ENCODE data around the gene BCL3.
A peak's percentile ranks its signal among the peaks of the same experiment; 100 is the strongest.

The BCL3 gene

GRCh38 chr19:44744871-44745332 lies 3.6 kb upstream of the BCL3 start:
- no peak for DNase-seq

- DNase-seq = peak; percentile 21
These were observed 3.1 kb upstream of the BCL3 start for GRCh38 chr19:44745341-44745831.

DNA sequence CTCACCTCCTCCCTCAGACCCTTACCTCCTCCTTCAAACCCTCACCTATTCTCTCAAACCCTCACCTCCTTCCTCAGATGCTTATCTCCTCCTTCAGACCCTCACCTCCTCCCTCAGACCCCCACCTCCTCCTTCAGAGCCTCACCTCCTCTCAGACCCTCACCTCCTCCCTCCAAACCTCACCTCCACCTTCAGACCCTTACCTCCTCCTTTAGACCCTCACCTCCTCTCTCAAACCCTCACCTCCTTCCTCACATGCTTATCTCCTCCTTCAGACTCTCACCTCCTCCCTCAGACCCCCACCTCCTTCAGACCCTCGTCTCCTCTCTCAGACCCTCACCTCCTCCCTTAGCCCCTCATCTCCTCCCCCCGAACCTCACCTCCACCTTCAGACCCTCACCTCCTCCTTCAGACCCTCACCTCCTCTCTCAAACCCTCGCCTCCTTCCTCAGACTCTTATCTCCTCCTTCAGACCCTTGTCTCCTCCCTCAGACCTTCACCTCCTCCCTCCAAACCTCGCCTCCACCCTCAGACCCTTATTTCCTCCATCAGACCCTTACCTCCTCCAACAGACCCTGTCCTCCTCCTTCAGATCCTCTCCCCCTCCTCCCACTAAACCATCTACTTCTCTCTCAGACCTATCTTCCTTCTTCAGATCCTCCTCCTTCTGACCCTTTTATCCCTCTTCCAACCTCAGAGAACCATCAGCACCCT lies 2.5 kb upstream of the BCL3 start:
- no peak for DNase-seq

- DNase-seq = no peak
These were observed 1.9 kb upstream of the BCL3 start for GRCh38 chr19:44746616-44746945.

DNA sequence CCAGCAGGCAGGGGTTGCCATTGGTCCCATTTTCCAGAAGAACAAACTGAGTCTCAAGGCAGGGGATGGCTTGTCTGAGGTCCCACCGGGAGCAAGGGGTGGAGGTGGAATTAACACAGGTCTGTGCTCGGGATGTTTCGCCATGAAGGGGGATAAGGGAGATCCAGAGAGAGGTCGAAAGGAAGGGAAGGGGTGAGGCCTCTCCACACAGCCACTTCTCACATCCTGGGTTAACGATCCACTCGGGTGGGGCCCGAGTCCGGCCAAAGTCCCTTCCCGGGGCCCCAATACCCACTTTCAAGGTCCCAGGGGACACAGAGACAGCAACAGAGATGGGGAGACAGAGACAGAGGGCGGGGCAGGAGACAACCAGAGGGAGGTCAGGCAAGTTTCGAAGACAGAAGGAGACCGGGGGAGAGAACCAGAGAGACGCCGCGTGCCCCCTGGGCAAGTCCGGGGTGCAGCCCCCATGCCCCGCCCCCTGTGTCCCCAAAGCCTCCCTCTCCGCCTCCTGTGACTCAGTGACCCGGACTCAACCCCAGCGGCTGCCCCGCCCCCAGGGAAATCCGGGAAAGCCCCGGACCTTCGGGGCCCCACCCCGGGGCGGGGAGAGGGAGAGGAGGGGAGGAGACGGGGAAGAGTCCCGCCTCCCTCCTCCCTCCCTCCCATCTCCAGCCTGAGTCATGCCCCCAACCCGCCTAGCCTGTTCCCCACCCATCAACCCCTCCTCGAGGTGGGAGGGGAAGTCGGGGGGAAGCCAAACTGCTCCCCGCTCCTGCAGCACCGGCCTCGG lies 1.4 kb upstream of the BCL3 start:
- peak; percentile 54 for DNase-seq

DNA sequence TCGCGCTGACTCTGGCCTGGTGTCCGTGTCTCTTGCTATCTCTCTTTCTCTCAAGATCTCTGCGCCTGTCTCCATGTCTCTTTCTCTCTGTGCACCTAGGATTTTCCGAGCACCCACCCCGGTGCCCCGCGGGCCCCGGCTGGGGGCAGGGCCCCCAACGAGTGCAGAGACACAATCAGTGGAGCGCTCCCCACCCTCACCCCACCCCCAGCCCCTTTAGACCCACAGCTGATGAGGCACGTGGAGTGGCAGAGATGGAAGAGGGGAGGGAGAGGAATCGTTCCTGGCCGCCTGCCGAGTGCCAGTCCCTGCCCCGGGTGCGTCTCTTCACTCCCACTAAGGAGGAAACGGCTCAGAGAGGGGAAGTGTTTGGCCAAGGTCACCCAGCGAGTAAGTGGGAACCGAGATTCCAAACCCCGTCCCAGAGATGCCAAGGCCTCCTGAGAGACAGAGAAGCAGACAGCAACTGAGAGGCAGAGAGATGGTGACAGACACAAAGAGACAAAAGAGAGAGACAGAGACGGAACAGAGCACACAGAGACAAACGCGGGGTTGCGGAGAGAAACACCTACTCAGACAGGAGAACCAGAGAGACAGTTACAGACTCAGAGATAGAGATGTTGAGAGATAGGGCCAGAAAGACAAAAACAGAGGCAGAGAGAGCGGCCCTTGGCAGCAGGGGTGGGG lies 626 bp upstream of the BCL3 start:
- DNase-seq = peak; percentile 49

- no peak for DNase-seq
These were observed 784 bp downstream of the BCL3 start for GRCh38 chr19:44749292-44749691.

- DNase-seq = no peak
These were observed 1.5 kb downstream of the BCL3 start for GRCh38 chr19:44749994-44750393.

DNA sequence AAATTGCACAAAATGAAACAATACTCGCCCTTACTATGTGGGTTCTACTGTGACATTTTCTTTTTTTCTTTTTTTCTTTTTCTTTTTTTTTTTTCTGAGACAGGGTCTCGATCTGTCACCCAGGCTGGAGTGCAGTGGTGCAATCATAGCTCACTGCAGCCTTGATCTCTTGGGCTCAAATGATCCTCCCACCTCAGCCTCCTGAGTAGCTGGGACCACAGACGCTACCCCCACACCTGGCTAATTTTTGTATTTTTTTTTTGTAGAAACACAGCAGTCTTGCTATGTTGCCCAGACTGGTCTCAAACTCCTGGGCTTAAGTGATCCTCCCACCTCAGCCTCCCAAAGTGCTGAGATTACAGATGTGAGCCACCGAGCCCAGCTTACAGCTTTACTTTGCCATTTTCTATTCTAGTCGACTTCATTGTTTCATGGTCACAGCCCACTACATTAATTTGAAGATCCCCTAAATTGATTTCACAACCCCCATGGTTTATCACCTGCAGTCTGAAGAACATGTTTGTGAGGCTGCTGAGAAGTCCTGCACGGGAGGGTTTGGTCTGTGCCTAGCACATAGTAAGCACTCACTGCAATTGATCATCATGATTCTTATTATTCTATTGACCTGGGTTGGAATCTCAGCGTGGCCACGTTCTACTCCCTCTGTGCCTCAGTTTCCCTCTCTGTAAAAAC lies 3.8 kb downstream of the BCL3 start:
- no peak for DNase-seq

DNA sequence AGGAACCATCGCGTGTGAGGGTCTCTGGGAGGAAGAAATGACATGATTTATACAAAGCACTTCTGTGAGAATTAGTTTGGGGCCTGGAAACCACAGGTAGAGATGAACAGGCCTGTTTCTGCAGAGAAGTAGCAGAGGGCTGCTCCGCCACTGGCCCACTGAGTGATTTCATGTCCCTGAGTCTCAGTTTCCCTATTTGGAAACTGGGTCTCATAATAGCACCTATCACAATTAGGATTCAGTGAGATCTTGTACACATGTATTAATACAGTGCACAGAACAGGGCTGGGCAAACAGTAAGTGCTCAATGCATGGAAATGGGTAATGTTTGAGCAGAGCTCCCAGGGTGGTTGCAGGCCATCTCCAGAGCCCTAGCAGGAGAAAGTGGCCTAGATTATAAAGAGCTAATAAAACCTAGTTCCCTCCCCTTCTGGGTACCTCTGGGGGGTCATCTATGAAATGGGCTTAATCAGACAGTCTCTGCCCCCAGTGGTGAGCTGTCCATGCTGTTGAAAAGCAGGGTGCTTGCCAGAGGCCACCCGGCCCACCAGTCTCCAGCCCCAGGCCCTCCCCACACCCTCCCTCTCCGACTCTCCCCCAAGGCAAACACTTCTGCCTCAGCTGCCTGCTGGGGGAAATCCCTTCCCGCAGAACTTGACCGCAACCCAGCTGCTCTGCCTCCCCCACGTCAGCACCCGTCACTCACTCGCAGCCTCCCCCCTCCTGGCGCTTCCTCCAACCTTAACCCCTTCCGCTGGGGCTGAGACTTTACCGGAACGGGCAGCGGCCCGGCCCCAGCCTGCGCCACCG lies 4.5 kb downstream of the BCL3 start:
- peak; percentile 93 for DNase-seq

DNA sequence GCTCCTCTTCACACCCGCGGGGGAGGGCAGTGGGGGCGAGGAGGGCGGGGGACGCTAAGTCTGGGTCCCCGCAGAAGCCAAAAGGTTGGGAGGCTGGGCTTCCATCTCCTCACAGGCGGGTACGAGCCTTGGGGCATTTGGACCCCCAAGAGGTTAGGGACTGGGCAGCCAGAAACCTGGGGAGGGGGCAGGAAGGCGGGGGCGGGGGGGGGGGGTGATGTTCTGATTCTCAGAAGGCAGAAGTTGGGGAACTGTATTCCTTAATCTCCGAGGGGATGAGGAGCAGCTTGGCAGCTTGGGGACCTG lies 5.1 kb downstream of the BCL3 start:
- no peak for DNase-seq

DNA sequence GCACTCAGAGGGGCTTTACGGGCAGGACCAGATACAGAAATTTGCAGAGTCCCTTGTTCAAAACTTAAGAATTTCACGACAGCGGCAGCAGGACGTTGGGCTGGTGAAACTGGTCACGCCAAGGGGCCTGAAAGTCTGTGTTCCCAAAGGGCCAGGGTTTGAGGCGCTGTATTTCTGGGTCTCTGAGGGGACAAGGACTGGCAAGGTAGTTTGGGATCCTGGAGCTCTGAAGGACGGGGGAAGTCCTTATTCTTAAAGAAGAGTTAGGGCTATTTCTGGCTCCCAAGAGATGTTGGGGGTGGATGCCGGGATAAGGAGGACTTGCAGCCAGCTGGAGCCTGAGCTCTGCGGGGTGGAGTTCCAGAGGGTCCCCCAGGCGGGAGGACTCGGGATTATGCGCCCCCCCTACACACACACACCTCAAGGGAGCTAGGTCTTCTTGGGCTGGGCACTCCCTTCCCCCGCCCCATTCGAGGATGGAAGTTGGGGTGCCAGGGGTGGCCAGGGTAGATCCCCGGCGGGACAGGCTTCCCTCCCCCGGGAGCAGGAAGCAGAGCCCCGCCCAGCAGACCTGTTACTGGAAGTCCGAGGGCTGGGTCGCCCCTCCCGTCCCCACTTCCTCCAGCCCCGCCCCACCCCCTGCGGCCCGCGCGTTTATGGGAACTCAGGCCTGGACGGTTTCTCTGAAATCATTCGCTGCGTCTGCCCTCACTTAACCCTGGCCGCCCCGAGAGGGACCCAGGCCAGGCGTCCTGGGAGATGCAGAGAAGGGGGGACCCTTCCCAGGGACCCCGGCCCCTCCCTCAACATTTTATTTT lies 5.6 kb downstream of the BCL3 start:
- peak; percentile 81 for DNase-seq

GRCh38 chr19:44754750-44755080 lies 6.2 kb downstream of the BCL3 start:
- no peak for DNase-seq

DNA sequence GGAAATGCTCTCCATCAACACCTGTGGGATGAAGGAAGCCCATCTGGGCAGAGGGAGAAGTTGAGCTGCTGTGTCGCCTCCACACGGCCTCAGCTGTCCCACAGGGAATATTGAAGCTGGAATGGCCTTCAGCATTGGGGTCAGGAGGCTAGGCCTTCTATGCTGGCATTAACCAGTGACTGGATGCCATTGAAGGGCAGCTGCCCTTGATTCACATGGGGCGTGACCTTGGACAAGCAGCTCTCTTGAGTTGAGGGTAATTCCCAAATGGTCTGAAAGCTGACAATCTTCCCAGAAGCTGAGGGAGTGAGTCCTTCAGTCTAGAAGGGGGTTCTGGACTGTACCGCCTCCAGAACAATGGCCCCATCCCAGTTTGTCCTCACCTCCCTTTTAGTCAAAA lies 6.7 kb downstream of the BCL3 start:
- DNase-seq = no peak

DNA sequence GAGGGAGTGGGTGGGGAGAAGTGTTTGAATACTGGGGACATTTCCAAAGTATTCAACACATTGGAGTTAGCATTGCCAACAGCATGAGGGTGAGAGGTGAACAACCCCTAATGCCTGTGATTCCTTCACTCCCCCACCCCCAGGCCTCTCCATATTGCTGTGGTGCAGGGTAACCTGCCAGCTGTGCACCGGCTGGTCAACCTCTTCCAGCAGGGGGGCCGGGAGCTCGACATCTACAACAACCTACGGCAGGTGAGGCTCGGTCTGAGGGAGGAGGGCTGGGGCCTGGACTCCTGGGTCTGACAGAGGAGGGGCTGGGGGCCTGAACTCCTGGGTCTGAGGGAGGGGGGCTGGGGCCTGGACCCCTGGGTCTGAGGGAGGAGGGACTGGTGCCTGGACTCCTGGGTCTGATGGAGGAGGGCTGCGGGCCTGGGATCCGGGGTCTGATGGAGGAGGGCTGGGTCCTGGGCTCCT lies 7.6 kb downstream of the BCL3 start:
- DNase-seq = no peak

DNA sequence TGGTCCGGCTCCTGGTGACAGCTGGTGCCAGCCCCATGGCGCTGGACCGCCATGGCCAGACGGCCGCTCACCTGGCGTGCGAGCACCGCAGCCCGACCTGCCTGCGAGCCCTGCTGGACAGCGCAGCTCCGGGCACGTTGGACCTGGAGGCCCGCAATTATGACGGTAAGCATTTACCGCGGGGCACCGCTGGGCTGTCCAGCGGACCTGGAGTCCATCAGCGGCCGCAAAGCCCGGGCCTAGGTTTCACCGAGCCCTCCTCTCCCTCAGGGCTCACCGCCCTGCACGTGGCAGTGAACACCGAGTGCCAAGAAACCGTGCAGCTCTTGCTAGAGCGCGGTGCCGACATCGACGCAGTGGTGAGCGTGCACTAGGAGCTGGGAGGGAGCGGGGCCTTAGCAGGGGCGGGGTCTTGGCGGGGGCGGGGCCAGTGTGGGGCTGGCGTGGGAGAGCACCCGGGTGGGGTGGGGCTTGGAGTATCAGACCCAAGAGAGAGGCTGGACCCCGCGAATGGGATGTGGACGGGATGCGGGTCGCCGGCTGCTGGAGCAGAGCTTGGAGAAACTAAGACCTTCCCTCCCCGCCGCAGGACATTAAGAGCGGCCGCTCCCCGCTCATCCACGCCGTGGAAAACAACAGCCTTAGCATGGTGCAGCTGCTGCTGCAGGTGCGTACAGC lies 8.7 kb downstream of the BCL3 start:
- DNase-seq = no peak

DNA sequence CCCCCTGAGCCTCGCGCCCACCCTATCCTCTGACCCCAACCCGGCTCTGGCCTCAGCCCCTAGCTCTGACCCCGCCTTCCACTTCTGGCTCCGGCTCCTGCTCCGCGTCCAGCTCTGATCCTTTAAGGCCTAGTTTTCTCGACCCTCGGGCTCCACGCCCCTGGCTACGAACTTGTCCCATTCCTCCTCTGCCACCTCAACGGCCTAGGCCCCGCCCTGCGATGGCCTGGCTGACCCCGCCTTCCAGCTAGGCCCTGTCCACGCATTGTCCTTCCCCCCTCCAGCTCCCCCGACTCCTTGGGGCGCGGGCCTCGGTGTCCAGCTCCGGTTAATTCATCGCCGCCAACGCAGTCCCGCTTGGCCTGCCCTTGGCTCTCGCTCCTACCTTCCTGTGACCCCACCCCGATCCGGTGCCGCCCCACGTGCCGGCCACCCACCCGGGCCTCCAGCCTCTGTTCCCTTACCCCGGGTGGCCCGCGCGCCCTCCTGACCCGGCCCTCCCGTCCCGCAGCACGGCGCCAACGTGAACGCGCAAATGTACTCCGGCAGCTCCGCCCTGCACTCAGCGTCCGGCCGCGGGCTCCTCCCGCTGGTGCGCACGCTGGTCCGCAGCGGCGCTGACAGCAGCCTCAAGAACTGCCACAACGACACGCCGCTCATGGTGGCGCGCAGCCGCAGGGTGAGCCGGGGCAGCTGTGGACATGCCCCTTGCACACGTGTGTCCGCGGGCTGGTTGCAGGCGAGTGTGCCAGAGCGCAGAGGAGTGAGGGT lies 9.4 kb downstream of the BCL3 start:
- no peak for DNase-seq

DNA sequence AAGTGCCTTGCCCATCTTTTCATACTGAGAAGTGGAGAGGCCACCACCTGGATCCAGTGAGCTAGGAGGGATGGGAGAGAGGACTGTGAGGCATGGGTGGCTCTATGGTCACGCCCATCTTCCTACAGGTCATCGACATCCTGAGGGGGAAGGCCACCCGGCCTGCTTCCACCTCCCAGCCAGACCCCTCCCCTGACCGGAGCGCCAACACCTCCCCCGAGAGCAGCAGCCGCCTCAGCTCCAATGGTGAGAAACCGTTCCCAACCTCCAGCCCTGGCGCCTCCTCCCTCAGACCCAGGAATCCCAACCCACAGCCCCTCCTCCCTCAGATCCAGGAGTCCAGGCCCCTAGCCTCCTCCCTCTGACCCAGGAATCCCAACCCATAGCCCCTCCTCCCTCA lies 10.1 kb downstream of the BCL3 start:
- no peak for DNase-seq

GRCh38 chr19:44759083-44759804 lies 10.7 kb downstream of the BCL3 start:
- DNase-seq = no peak
